NCI-H128 (cell line): ENCODE measurements around the gene TMEM126A.

Experiments used
- DNase-seq: peaks from one replicate; lab custom pipeline; 2025; ENCODE audit not compliant: unreplicated experiment; lab: John Stamatoyannopoulos, UW

The TMEM126A gene

DNA sequence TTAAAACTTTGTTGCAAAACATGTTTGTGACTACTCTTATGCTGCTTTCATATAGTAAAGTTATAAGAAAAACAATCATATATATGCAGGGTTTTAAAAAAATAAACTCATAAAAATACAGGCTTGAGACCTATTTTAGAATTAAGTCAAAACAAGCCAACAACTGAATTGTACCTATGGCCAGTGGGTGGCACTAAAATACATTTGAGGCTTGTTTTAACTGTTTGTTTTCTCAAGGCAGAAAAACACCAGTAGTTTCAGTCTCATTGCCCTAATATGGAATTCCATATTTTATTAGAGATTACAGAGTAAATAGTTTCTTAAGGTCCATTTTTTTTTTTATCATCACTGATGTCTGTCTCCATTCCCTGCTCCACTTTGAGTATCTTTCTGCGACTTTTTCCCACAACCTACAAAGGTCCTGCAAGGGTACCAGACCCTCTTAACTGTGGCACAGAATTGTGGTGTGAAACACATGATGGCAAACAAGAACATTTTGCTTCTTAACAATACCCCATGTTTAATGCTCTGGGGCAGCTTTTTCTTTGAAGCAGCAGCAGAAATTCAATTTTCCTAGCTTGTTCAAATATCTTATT is 46.7 kb downstream of the TMEM126A start:
- DNase-seq = no peak

DNA sequence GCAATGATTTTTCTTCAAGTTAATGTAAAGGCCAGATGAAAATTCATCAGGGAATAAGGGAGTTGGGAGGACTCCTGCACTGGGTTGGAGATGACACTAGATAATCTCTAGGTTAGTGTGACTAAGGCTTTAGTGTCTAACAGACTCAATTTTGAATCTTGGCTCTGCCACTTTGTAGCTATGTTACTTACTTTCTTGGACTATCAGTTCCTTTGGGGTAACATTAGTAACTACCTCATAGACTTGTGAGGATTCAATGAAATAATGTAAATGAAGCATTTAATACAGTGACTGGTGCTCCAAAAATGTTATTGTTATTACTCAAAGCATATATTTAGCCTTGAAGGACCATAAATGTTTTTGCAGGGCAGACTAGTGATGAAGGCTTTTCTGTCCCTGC is 47.8 kb downstream of the TMEM126A start:
- no peak for DNase-seq

DNA sequence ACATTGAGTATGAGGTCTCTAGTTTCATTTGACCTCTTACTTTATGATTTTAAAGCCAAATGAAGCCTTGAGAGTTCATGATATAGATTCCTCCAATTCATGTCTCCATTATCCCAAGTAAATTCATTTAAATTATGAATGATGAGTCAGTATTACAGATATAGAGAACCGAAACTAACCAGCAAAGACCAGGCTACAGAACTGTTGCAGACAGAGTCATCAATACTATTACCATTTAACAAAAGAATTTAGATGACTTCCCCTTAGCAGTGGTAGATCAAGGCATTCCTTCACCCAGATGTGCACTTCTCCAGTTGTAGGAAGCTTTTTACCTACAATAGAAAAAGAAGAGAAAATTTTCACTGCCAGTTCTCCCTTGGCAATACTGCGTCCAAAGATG is 50.0 kb downstream of the TMEM126A start:
- no peak for DNase-seq

DNA sequence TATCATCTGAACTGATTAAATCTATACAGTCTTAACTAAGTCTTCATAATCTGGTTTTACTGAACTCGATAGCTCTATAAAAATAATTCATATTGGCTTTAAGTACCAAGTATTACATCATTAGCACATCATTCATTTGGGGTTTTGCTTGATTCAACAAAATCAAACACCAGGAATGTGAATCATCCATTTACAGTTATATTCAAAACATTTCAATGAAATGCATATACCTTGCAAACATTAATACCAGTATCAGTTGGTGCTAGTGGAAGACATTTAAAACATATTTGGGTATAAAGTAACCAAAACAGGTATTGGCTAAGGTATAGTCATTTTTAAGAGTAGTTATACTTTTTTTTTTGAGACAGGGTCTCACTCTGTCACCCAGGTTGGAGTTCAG is 50.4 kb downstream of the TMEM126A start:
- no peak for DNase-seq

DNA sequence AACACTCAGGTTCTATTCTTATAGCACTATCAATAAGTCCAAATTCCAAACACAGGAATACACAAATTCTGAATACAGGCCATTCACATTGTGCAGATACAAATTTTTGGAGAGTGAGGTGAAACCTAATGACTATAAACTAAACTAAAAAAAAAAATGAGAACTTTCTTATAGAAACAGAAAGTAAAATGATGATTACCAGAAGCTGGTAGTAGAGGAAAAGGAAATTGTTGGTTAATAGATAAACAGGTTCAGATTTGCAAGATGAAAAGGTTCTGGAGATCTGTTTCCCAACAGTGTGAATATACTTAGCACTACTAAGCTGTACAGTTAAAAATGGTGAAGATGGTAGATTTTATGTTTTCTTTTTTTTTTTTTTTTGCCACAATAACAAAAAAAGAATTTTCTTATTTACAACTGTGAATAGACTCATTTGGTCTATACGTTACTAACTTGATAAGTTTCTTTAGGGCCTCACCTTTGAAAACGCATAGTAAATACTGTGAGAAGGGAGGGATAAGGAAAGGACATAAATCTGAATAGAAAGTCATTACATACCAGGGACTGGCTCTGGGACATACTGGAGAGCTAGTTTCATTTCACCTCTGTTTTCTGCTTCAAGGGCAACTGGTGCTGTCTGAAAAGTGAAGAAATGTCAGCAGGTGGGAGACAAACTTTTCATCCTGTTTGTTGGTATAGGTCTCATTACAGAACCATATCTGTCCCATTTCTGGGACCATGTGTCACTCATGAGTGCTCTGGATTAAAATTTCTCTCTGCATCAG is 52.4 kb downstream of the TMEM126A start:
- no peak for DNase-seq

DNA sequence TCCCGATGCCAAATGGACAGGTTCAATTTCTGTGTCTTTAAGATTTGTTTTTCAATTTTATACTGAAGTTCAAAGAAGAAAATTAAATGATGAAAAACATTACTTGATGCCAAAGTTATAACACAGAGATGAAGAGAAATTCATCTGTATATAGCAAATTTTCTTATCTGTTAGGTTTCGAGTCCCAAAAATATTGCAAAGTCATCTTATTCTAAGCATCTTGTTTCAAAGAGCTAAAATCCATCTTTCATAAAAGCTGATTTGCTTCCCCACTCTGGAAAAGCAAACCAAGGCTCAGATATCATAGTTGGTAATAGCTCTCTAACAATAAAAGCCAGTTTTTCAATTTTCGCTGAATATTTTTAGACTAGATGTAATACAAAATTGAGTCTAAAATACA is 57.2 kb downstream of the TMEM126A start:
- no peak for DNase-seq

DNA sequence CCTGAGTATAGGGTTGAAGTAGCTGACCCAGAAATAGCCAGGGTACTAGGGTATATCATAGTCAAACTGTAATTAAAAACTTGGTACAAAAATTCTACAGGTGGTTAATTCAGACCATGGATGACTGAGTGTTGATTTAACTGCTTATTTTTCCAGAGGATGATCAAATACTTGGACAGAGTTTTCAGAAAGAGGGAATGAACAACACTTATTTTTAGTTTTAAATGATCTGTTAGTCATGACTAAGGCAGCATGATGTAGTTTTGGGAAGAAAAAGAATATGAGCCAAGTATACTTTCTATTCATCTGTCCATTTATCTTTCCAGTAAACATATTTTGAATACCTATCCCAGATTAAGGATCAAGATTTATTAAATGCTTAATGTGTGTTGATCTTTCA is 58.0 kb downstream of the TMEM126A start:
- no peak for DNase-seq
